CD14-positive monocyte (primary cell): ENCODE results near the gene IQGAP2. TPM values are rescaled to one million over a fixed set of nuclear protein-coding genes. Genes with fewer than 3 reads are reported as not detected.

Experiments
- DNase-seq, 3 donors: peaks; one replicate each; pipeline ENCODE4 v3.0.0-alpha.2; 2011 to 2022
- H2AFZ ChIP-seq: 2 replicates; pipeline ENCODE4 v1.6.0; 2012; ENCODE audit warnings: mild to moderate bottlenecking, low read depth, low read length, inconsistent platforms; ENCODE audit not compliant: insufficient read depth, poor library complexity, severe bottlenecking
- H3K27ac ChIP-seq, 2 donors: 1 replicate in 1 of 2; 2 replicates in 1 of 2; pipeline ENCODE4 v1.5.1; 2012 to 2013; ENCODE audit warnings: low read length in 2 of 2, control low read depth in 1 of 2, inconsistent platforms in 1 of 2, low read depth in 1 of 2, mild to moderate bottlenecking in 1 of 2
- H3K27me3 ChIP-seq, 2 donors: one replicate each; pipeline versions ENCODE4 v1.6.0 to v1.6.1; 2011 to 2013; ENCODE audit warnings: low read length in 2 of 2; ENCODE audit not compliant: control insufficient read depth in 2 of 2, insufficient read depth in 2 of 2
- H3K36me3 ChIP-seq, 2 donors: replicated peaks in 1 of 2; 1 replicate in 1 of 2; 2 replicates in 1 of 2; pipeline versions ENCODE4 v1.5.1 to v1.6.1; 2012 to 2013; ENCODE audit warnings: low read length in 2 of 2, control low read depth in 1 of 2, inconsistent platforms in 1 of 2, mild to moderate bottlenecking in 1 of 2; ENCODE audit not compliant: insufficient read depth in 2 of 2, control insufficient read depth in 1 of 2
- H3K4me1 ChIP-seq, 2 donors: 1 replicate in 1 of 2; 2 replicates in 1 of 2; pipeline versions ENCODE4 v1.5.1 to v1.6.1; 2012 to 2013; ENCODE audit warnings: low read length in 2 of 2, control low read depth in 1 of 2, inconsistent platforms in 1 of 2, mild to moderate bottlenecking in 1 of 2, moderate library complexity in 1 of 2; ENCODE audit not compliant: insufficient read depth in 2 of 2, control insufficient read depth in 1 of 2
- H3K4me2 ChIP-seq: replicated peaks from 2 replicates; pipeline ENCODE3; 2012; ENCODE audit warnings: low read length, moderate library complexity, mild to moderate bottlenecking; ENCODE audit not compliant: poor library complexity, severe bottlenecking; ENCODE audit errors: extremely low read depth
- H3K4me3 ChIP-seq, 3 experiments: fragments of 200-600 bp in 1 of 3; sonication (generic) in 1 of 3; replicated peaks in 1 of 3; 1 replicate in 2 of 3; 2 replicates in 1 of 3; pipeline ENCODE4 v1.5.1; 2011 to 2013; ENCODE audit warnings: low read length in 3 of 3, mild to moderate bottlenecking in 3 of 3, control low read depth in 2 of 3, low read depth in 2 of 3, inconsistent platforms in 1 of 3, moderate library complexity in 1 of 3
- H3K79me2 ChIP-seq: 2 replicates; pipeline ENCODE4 v1.6.0; 2012; ENCODE audit warnings: mild to moderate bottlenecking, control low read depth, inconsistent platforms, low read length, moderate library complexity; ENCODE audit not compliant: insufficient read depth
- H3K9ac ChIP-seq: 2 replicates; pipeline ENCODE4 v1.6.0; 2017; ENCODE audit warnings: low read length, mild to moderate bottlenecking; ENCODE audit not compliant: insufficient read depth, poor library complexity, severe bottlenecking
- H3K9me3 ChIP-seq, 2 donors: replicated peaks in 1 of 2; 1 replicate in 1 of 2; 2 replicates in 1 of 2; pipeline versions ENCODE4 v1.5.1 to v1.6.1; 2012 to 2013; ENCODE audit warnings: low read length in 2 of 2, control low read depth in 1 of 2; ENCODE audit not compliant: control insufficient read depth in 1 of 2, insufficient read depth in 1 of 2
- H4K20me1 ChIP-seq: 2 replicates; pipeline ENCODE4 v1.6.0; 2012; ENCODE audit warnings: mild to moderate bottlenecking, low read length, control low read depth, moderate library complexity; ENCODE audit not compliant: insufficient read depth
- H3K27ac Mint-ChIP-seq, 7 donors: one replicate each; pipeline ENCODE4 v1.8.0; 2020; ENCODE audit warnings: mild to moderate bottlenecking in 7 of 7, mixed read lengths in 7 of 7, moderate library complexity in 6 of 7, inconsistent platforms in 2 of 7
- H3K27me3 Mint-ChIP-seq, 3 donors: one replicate each; pipeline ENCODE4 v1.8.0; 2021 to 2022; ENCODE audit warnings: low read depth in 3 of 3, mild to moderate bottlenecking in 3 of 3, mixed read lengths in 3 of 3, moderate library complexity in 3 of 3, inconsistent platforms in 1 of 3
- H3K36me3 Mint-ChIP-seq, 2 donors: one replicate each; pipeline ENCODE4 v1.8.0; 2020; ENCODE audit warnings: mixed read lengths in 2 of 2, inconsistent platforms in 1 of 2, mild to moderate bottlenecking in 1 of 2
- H3K4me1 Mint-ChIP-seq: one replicate; pipeline ENCODE4 v1.8.0; 2020; ENCODE audit warnings: mild to moderate bottlenecking, mixed read lengths
- H3K4me3 Mint-ChIP-seq, 2 donors: one replicate each; pipeline ENCODE4 v1.8.0; 2020; ENCODE audit warnings: mild to moderate bottlenecking in 2 of 2, mixed read lengths in 2 of 2, moderate library complexity in 1 of 2
- H3K9me3 Mint-ChIP-seq, 7 donors: one replicate each; pipeline ENCODE4 v1.8.0; 2020 to 2022; ENCODE audit warnings: mixed read lengths in 7 of 7, mild to moderate bottlenecking in 6 of 7, moderate library complexity in 6 of 7, inconsistent platforms in 2 of 7
- CTCF ChIP-seq: fragments of 200-600 bp; IDR thresholded peaks from one replicate; pipeline ENCODE4 v1.8.0; 2022; ENCODE audit warnings: antibody characterized with exemption, mild to moderate bottlenecking
- WGBS: methylation state at CpG from one replicate; pipeline ENCODE4 v1.1.5; 2013; ENCODE audit warnings: missing lambda C conversion rate; ENCODE audit not compliant: insufficient coverage; 5-methylcytosine and 5-hydroxymethylcytosine counted together
- intact Hi-C, 2 donors: fragments of 100-400 bp; cut with micrococcal nuclease; formaldehyde crosslinking; loops; one replicate each; pipeline versions ENCODE4 v1.15.0 to v1.15.1; 2023
- polyA plus RNA-seq, 3 donors: library from polyadenylated mRNA; depleted of rRNA in 1 of 3; unstranded in 2 of 3; stranded (reverse) in 1 of 3; fragments of 300-500 nt in 2 of 3; fragments of >200 nt in 1 of 3; fragmentation: Illumina TruSeq in 2 of 3; gene quantifications; 1 replicate in 2 of 3; 2 replicates in 1 of 3; pipeline ENCODE4 v1.2.3, GENCODE V29; 2012 to 2021

The IQGAP2 gene
- polyA plus RNA-seq, 3 donors: 21.4 to 50.9 (median 35.4) TPM

- Histone ChIP-seq H3K9me3 (no peaks in the 10 kb centered on the region), H3K4me2 (no peak overlapping the region), H4K20me1 (no peaks in the 10 kb centered on the region)
Measured at GRCh38 chr5:76366596-76366995, 36.5 kb upstream of the IQGAP2 start.

GRCh38 chr5:76367623-76368371, 35.3 kb upstream of the IQGAP2 start:
- Histone ChIP-seq H3K4me3 (no peak overlapping the region), H3K79me2 (no peaks in the 10 kb centered on the region), H3K4me1 (peaks cover 23 to 34% of the 10 kb centered on the region in 2 donors), H3K9ac (no peak overlapping the region), H3K27ac (peak overlapping the region in 1 of 2 donors; percentile 52), H3K4me2 (no peak overlapping the region), H4K20me1 (no peaks in the 10 kb centered on the region), H3K9me3 (no peaks in the 10 kb centered on the region), H2AFZ (no peak overlapping the region), H3K36me3 (no peaks in the 10 kb centered on the region), H3K27me3 (no peaks in the 10 kb centered on the region)
- H3K9me3 Mint-ChIP-seq: peaks cover 0 to 4% (median 3%) of the 10 kb centered on the region in 7 donors
- H3K4me1 Mint-ChIP-seq: peaks cover 45% of the 10 kb centered on the region
- peaks cover 0 to 1% of the 10 kb centered on the region in 2 donors for H3K36me3 Mint-ChIP-seq
- intact Hi-C loops: no loop called here
- no peak for TF ChIP-seq CTCF
- H3K4me3 Mint-ChIP-seq: no peak overlapping the region
- H3K27me3 Mint-ChIP-seq: peaks cover 0 to 8% (median 4%) of the 10 kb centered on the region in 3 donors
- H3K27ac Mint-ChIP-seq: peak overlapping the region in 6 of 7 donors; percentile 1 to 79 (median 49)
- WGBS: 92% methylated on average over 2 of the region's 6 CpGs
- DNase-seq: peak; percentile 69 to 91 (median 85)

More at GRCh38 chr5:76366596-76366995, 36.5 kb upstream of the IQGAP2 start:
- Histone ChIP-seq H3K4me3 (no peak overlapping the region), H2AFZ (no peak overlapping the region), H3K9ac (no peak overlapping the region), H3K36me3 (no peaks in the 10 kb centered on the region), H3K4me1 (peaks cover 16 to 24% of the 10 kb centered on the region in 2 donors), H3K27ac (no peak overlapping the region), H3K27me3 (no peaks in the 10 kb centered on the region), H3K79me2 (no peaks in the 10 kb centered on the region)
- no peak for TF ChIP-seq CTCF
- H3K9me3 Mint-ChIP-seq: peaks cover 0 to 4% (median 3%) of the 10 kb centered on the region in 7 donors
- peaks cover 3 to 4% (median 4%) of the 10 kb centered on the region in 3 donors for H3K27me3 Mint-ChIP-seq
- no CpG with 5 or more reads among the region's 2 CpGs for WGBS
- H3K36me3 Mint-ChIP-seq: peaks cover 0 to 1% of the 10 kb centered on the region in 2 donors
- peaks cover 40% of the 10 kb centered on the region for H3K4me1 Mint-ChIP-seq
- no peak for DNase-seq
- intact Hi-C loops: no loop called here
- H3K4me3 Mint-ChIP-seq: no peak overlapping the region
- H3K27ac Mint-ChIP-seq: peak overlapping the region in 3 of 7 donors; percentile 19 to 83 (median 60)
